ENCODE measurements around the gene PIM1.

- TF ChIP-seq EZH2 (optimal IDR thresholded peaks at IDR 0.05; ENCODE audit: low read depth, low read length) (no peak), CTCF (IDR thresholded peaks at IDR 0.05; ENCODE audit: low read length) (peak; percentile 86)
Observed at GRCh38 chr6:37207903-37208456, 38.0 kb downstream of the PIM1 start.

Data from MM.1S (cell line).